HG02571 (cell line): ENCODE data around the gene ZSWIM9.

Experiments
- ATAC-seq: cut with Tn5 transposase; IDR thresholded peaks from one replicate; pipeline ENCODE4 v1.9.1; 2021; ENCODE audit warnings: mild to moderate bottlenecking, moderate library complexity; ENCODE audit not compliant: unreplicated experiment

ZSWIM9 gene

GRCh38 chr19:48169939-48170803, at the start of gene ZSWIM9, which contains the start of gene LIG1:
Gene ZSWIM9 (plus strand): TSS chr19:48170680. CDS start chr19:48171803, 1,123 bp downstream.
Gene LIG1 (minus strand): TSS chr19:48170344. CDS start chr19:48165566, 4,778 bp downstream.
- ATAC-seq, result peak; percentile 73

- no peak for ATAC-seq
Measured at GRCh38 chr19:48121066-48121465, 49.4 kb upstream of the ZSWIM9 start.

- ATAC-seq, result no peak
Measured at GRCh38 chr19:48121909-48122371, 48.5 kb upstream of the ZSWIM9 start.

GRCh38 chr19:48122421-48122820, 48.1 kb upstream of the ZSWIM9 start:
- ATAC-seq, result no peak

DNA sequence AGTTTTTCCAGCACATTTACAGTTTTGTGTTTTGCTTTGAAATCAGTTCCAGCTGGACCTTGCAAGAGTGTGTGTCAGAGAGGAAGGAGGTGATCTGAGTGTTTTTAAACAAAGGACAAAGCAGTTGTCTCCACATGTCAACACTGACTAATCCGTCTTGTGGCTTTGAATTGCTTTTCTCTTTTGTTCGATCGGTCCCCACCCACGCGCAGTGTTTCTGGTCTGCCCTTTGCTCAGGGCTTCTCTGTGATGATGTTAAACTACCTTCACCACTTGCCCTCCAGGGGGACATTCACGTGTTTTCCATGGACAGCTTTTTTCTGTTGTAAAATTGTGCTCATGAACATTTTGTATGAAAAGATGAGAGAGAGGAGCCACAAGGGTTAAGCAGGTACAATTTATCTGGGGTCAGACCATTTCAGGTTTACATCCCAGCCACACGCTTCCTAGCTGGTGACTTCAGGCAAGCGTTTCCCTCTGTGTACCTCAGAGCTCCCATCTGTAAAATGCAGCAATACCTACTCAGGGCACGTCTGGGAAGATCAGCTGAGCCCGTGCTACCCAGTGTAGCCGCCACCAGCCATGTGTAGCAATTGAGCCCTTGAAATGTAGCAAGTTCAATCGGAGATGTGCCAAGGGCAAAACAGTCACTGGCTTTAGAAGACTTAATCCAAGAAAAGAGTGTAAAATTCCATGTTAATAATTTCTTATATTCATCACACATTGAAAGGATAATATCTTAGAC, 46.4 kb upstream of the ZSWIM9 start:
- no peak for ATAC-seq

DNA sequence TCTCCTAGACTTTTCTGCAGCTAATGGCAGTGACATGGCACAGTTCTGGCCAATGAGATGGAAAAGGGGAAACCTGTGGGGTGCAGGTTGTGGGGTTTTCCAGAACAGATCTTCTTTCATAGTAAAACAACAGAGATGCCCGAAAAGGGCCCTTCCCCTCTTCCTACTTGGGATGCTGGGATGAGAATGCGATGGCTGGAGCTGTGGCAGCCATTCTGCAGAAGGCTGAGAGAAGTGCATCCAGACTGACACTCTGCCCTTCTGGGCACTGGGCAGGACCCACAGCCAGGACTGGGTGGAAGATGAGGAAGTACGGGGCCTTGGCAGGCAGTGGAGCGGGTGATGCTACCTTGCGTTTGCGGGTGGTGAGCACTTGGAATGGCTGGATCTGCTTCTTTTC, 42.9 kb upstream of the ZSWIM9 start:
- ATAC-seq, result no peak

DNA sequence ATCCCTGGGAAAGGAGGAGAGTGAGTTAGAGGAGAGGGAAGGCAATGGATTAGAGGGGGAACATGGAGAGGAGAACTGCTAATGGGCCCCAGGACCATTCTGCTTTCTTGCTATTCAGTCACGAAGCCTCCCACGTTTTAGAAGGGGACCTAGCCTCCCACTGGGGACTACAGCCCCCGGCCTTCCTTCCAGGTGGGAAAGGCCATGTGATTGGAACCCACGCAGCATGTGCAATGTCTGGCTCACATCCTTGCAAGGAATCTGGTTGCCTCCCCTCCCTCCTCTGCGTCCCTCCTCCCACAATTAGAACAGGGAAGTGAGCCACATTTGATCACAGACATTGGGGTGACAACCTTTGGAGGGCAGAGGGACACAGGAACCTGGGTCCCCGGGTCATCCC, 37.4 kb upstream of the ZSWIM9 start:
- no peak for ATAC-seq

DNA sequence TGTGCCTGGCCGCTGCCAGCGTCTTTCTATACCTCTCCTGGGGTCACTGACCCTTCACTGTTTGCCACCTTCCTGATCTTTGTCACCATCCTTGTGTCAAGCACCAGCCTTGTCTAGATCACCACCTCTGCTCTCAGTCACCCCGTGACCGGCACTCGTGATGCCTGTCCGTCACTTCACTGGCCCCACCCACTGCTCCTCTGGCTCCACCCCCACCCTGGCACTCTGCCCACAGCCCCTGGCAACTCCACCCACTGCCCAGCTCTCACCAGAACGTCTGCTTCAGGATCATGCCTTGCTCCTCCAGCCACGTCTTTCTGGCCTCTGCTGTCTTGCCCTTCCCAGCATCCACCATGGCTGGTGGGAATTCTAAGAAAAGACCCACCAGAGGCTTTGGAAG, 35.1 kb upstream of the ZSWIM9 start:
- ATAC-seq, result no peak

GRCh38 chr19:48136547-48136946, 33.9 kb upstream of the ZSWIM9 start:
- ATAC-seq, result no peak

GRCh38 chr19:48137411-48137810, 33.1 kb upstream of the ZSWIM9 start:
- no peak for ATAC-seq

DNA sequence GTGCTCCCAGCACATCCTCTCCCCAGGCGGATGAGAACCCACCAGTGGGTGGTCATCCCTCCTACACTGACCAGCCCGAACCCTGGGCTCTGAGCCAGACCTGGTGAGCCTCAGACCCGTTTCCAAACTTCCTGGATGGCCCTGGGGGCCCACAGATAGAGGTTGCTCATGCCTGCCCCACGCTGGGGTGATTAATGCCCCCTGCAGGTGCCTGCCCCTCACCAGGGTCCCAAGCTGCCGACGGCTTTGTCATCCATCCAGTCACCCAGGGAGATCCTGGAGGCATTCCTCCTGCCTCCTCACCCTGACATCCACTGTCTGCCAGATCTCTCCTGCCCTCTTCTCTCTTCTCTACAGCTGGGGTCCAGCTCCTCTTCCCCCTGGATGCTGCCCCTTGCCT, 31.4 kb upstream of the ZSWIM9 start:
- no peak for ATAC-seq

GRCh38 chr19:48147597-48148175, 22.8 kb upstream of the ZSWIM9 start:
- ATAC-seq, result no peak

DNA sequence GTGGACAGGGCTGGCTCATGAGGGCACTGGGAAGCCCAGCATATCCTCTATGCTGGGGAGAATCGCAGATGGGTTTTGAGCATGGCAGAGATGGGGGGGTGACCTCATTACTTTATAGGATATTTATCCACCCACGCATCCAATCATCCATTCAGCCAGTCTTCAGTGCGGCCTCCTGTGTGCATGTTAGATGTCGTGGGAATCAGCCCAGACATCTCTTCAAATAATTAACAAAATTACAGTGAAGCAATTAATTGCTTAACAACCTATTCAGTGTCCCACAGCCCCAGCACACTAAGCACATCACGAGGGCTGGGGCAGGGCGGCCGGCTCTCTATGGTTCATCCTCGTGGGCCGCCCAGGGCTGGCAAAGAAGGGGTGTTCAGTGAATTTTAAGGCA, 21.9 kb upstream of the ZSWIM9 start:
- ATAC-seq, result no peak

DNA sequence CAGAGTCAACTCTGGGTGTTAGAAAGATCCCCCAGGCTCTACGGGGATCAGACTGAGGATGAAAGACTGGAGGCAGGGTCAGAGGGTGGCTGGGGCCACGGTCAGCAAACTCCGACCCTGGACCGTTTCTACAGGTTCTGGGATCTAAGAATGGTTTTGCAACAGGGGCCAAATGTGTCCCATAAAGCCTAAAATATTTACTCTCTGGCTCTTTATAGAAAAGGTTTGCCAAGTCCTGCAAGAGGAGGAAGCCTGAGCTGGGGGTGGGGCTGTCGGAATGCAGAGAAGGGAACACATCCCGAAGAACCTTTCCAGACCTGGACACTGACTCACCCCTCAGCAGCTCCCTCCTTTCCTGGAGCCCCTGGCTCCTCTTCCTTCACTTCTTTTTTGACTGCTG, 21.1 kb upstream of the ZSWIM9 start:
- ATAC-seq, result no peak

GRCh38 chr19:48152551-48152950, 17.9 kb upstream of the ZSWIM9 start:
- ATAC-seq, result no peak

GRCh38 chr19:48154003-48154402, 16.5 kb upstream of the ZSWIM9 start:
- no peak for ATAC-seq

DNA sequence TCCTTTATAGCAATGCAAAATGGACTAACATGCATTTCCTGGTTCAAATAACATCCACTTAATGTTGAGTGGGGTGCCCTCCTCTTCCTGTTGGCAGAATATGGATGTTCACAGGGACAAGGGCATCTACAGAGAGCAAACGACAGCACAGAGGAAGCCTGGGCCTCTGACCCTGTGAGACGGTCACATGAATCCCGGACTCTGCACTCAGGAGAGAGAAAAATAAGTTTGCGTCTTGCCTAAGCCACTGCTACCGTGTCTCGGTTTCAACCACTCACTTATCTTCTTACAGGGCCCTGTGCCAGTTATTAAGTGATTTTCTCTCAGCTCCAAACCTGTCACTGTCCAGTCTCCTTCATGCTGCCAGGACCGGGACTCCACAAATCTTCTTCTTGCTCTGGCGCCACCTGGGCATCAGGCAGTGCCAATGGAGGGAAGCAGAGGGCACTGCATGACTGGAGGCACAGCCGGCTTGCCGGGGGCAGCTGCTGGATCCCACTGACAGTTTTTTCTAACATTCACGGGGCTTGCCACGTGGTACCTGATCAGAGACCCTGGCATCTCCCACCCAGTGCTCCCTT, 12.2 kb upstream of the ZSWIM9 start:
- ATAC-seq, result no peak

DNA sequence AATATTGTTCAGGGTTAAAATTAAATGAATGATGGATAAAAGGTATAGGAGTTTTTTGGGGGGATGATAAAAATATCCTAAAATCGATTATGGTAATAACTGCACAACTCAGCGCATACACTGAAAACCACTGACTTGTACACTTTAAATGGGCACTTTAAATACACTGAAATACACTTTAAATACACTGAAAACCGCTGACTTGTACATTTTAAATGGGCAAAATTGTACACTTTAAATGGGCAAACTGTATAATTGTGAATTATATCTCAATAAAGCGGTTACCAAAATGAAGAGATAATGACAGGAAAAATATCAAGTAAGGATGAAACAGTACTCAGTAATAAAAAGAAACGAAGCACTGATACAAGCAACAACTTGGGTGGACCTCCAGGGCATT, 1.8 kb upstream of the ZSWIM9 start:
- ATAC-seq, result no peak

GRCh38 chr19:48169578-48169938, 922 bp upstream of the ZSWIM9 start:
- ATAC-seq, result peak; percentile 9

GRCh38 chr19:48170817-48171347, 402 bp downstream of the ZSWIM9 start:
- ATAC-seq, result no peak

- no peak for ATAC-seq
Measured at GRCh38 chr19:48171710-48172109, 1.2 kb downstream of the ZSWIM9 start.
